ENCODE results near the gene MEGF11.

The MEGF11 gene

GRCh38 chr15:66111363-66111762, 142.2 kb downstream of the MEGF11 start:
- H3K9me3 ChIP-seq (ENCODE audit: insufficient read depth, low read length): no peaks in the 10 kb centered on the region
- no peaks in the 10 kb centered on the region for H4K20me1 ChIP-seq (ENCODE audit: insufficient read depth, low read length)

GRCh38 chr15:66110864-66111263, 142.7 kb downstream of the MEGF11 start:
- H3K4me1 ChIP-seq (ENCODE audit: low read length): no peaks in the 10 kb centered on the region
- H3K27ac ChIP-seq (ENCODE audit: low read length): no peak overlapping the region
- H3K4me3 ChIP-seq (ENCODE audit: low read length): no peak overlapping the region
- no peaks in the 10 kb centered on the region for H4K20me1 ChIP-seq (ENCODE audit: insufficient read depth, low read length)
- H3K9me3 ChIP-seq (ENCODE audit: insufficient read depth, low read length): no peaks in the 10 kb centered on the region
- H3K36me3 ChIP-seq (replicated peaks; ENCODE audit: low read depth, low read length): no peaks in the 10 kb centered on the region
- H3K9ac ChIP-seq (ENCODE audit: low read length): no peak overlapping the region
- TF ChIP-seq, protein P1, sequence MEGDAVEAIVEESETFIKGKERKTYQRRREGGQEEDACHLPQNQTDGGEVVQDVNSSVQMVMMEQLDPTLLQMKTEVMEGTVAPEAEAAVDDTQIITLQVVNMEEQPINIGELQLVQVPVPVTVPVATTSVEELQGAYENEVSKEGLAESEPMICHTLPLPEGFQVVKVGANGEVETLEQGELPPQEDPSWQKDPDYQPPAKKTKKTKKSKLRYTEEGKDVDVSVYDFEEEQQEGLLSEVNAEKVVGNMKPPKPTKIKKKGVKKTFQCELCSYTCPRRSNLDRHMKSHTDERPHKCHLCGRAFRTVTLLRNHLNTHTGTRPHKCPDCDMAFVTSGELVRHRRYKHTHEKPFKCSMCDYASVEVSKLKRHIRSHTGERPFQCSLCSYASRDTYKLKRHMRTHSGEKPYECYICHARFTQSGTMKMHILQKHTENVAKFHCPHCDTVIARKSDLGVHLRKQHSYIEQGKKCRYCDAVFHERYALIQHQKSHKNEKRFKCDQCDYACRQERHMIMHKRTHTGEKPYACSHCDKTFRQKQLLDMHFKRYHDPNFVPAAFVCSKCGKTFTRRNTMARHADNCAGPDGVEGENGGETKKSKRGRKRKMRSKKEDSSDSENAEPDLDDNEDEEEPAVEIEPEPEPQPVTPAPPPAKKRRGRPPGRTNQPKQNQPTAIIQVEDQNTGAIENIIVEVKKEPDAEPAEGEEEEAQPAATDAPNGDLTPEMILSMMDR (IDR thresholded peaks at IDR 0.05; ENCODE audit: low read depth, low read length): no peak
- no peak for TF ChIP-seq EZH2phosphoT487 (IDR thresholded peaks at IDR 0.05; ENCODE audit: low read depth)
- H3K4me2 ChIP-seq (ENCODE audit: low read length): no peak overlapping the region
- peaks cover 94% of the 10 kb centered on the region for H3K27me3 ChIP-seq (ENCODE audit: low read depth, low read length)
- H3K79me2 ChIP-seq (ENCODE audit: low read length): no peaks in the 10 kb centered on the region
- no peak overlapping the region for H2AFZ ChIP-seq (ENCODE audit: low read depth, low read length)

More at GRCh38 chr15:66111363-66111762, 142.2 kb downstream of the MEGF11 start:
- Histone ChIP-seq H3K9ac (ENCODE audit: low read length) (no peak overlapping the region), H3K4me1 (ENCODE audit: low read length) (no peaks in the 10 kb centered on the region), H2AFZ (ENCODE audit: low read depth, low read length) (no peak overlapping the region), H3K27me3 (ENCODE audit: low read depth, low read length) (peaks cover 93% of the 10 kb centered on the region), H3K79me2 (ENCODE audit: low read length) (no peaks in the 10 kb centered on the region), H3K4me2 (ENCODE audit: low read length) (no peak overlapping the region), H3K4me3 (ENCODE audit: low read length) (no peak overlapping the region), H3K36me3 (replicated peaks; ENCODE audit: low read depth, low read length) (no peaks in the 10 kb centered on the region), H3K27ac (ENCODE audit: low read length) (no peak overlapping the region)
- TF ChIP-seq, protein P1 (IDR thresholded peaks at IDR 0.05; ENCODE audit: low read depth, low read length): no peak
- no peak for TF ChIP-seq EZH2phosphoT487 (IDR thresholded peaks at IDR 0.05; ENCODE audit: low read depth)

- H3K27me3 ChIP-seq (ENCODE audit: low read depth, low read length): peaks cover 94% of the 10 kb centered on the region
Observed at GRCh38 chr15:66109826-66110225, 143.7 kb downstream of the MEGF11 start.

DNA sequence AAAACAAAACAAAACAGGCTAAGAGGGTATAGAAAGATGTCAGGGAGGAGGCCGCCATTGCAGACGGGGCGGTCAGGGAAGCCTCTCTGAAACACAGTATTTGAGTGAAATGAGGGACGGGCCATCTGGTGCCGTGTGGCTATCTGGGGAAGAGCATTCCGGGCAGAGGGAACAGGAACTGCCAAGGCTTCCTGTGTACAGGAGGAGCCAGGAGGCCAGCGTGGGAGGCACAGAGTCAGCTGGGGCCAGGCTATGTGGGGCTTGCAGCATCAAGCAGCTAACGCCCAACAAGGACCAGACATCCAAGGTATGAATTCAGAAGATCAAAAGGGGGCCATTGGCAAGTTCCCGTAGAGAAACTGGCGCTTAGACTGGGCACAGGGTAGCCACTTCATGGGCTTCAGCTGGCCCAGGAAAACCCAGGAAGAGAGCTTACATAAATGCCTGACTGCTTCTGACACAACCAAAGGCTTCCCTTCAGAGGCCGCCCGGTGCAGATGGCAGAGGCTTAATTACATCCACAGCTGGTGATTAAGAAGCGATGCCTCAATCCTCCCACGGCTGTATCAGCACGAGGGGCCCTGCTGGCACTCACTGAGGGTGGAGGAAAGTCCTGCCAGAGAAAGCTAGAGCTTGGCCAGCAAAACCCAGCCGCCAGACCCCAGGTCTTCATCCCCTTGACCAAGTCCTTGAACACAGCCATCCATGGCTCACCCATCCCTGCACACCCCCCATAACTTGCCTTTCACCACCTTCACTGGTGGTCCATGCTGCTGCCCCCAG, 144.9 kb downstream of the MEGF11 start:
- H3K36me3 ChIP-seq (replicated peaks; ENCODE audit: low read depth, low read length): no peaks in the 10 kb centered on the region
- no peak overlapping the region for H3K27ac ChIP-seq (ENCODE audit: low read length)
- H3K9ac ChIP-seq (ENCODE audit: low read length): no peak overlapping the region
- H3K27me3 ChIP-seq (ENCODE audit: low read depth, low read length): peaks cover 92% of the 10 kb centered on the region
- no peak overlapping the region for H2AFZ ChIP-seq (ENCODE audit: low read depth, low read length)
- no peaks in the 10 kb centered on the region for H3K4me1 ChIP-seq (ENCODE audit: low read length)
- TF ChIP-seq EZH2phosphoT487 (IDR thresholded peaks at IDR 0.05; ENCODE audit: low read depth): no peak
- TF ChIP-seq, protein P1 (IDR thresholded peaks at IDR 0.05; ENCODE audit: low read depth, low read length): no peak
- H4K20me1 ChIP-seq (ENCODE audit: insufficient read depth, low read length): no peaks in the 10 kb centered on the region
- no peaks in the 10 kb centered on the region for H3K9me3 ChIP-seq (ENCODE audit: insufficient read depth, low read length)
- H3K4me2 ChIP-seq (ENCODE audit: low read length): no peak overlapping the region
- no peaks in the 10 kb centered on the region for H3K79me2 ChIP-seq (ENCODE audit: low read length)
- no peak overlapping the region for H3K4me3 ChIP-seq (ENCODE audit: low read length)

More at GRCh38 chr15:66109826-66110225, 143.7 kb downstream of the MEGF11 start:
- H3K36me3 ChIP-seq (replicated peaks; ENCODE audit: low read depth, low read length): no peaks in the 10 kb centered on the region
- no peaks in the 10 kb centered on the region for H4K20me1 ChIP-seq (ENCODE audit: insufficient read depth, low read length)
- no peaks in the 10 kb centered on the region for H3K9me3 ChIP-seq (ENCODE audit: insufficient read depth, low read length)
- no peak overlapping the region for H3K27ac ChIP-seq (ENCODE audit: low read length)
- no peak overlapping the region for H3K4me3 ChIP-seq (ENCODE audit: low read length)
- TF ChIP-seq, protein P1 (IDR thresholded peaks at IDR 0.05; ENCODE audit: low read depth, low read length): no peak
- no peak for TF ChIP-seq EZH2phosphoT487 (IDR thresholded peaks at IDR 0.05; ENCODE audit: low read depth)
- H3K9ac ChIP-seq (ENCODE audit: low read length): no peak overlapping the region
- H2AFZ ChIP-seq (ENCODE audit: low read depth, low read length): no peak overlapping the region
- no peak overlapping the region for H3K4me2 ChIP-seq (ENCODE audit: low read length)
- no peaks in the 10 kb centered on the region for H3K4me1 ChIP-seq (ENCODE audit: low read length)
- H3K79me2 ChIP-seq (ENCODE audit: low read length): no peaks in the 10 kb centered on the region

Measured in OCI-LY3 (cell line).